Neural cell (in vitro differentiated cells): ENCODE data around the gene C1orf21. TPM values are rescaled to one million over a fixed set of nuclear protein-coding genes. Genes with fewer than 3 reads are reported as not detected.

Experiments
- H2AFZ ChIP-seq: fragments of 200-600, 300-800 bp; sonication (generic), shearing (Covaris generic); 2 replicates; pipeline ENCODE4 v1.6.0; 2014; ENCODE audit warnings: low read depth, mild to moderate bottlenecking, antibody characterized with exemption, low read length, moderate library complexity
- H3F3A ChIP-seq: fragments of 200-600 bp; shearing (Covaris generic); 2 replicates; pipeline ENCODE4 v1.6.1; 2016; ENCODE audit warnings: mild to moderate bottlenecking, moderate library complexity, mixed read lengths, antibody characterized with exemption, low read length; ENCODE audit not compliant: insufficient read depth, poor library complexity, severe bottlenecking
- H3K27ac ChIP-seq: fragments of 200-600, 300-800 bp; sonication (generic), shearing (Covaris generic); 2 replicates; pipeline ENCODE4 v1.5.1; 2014; ENCODE audit warnings: mild to moderate bottlenecking, low read length, moderate library complexity
- H3K27me3 ChIP-seq: fragments of 300-800, 200-600 bp; sonication (generic), shearing (Covaris generic); 2 replicates; pipeline ENCODE4 v1.6.0; 2014; ENCODE audit warnings: mild to moderate bottlenecking, low read depth, low read length, moderate library complexity; ENCODE audit not compliant: insufficient read depth
- H3K36me3 ChIP-seq: fragments of 300-800, 200-600 bp; sonication (generic), shearing (Covaris generic); 2 replicates; pipeline ENCODE4 v1.5.1; 2014; ENCODE audit warnings: mild to moderate bottlenecking, antibody characterized with exemption, low read length, moderate library complexity; ENCODE audit not compliant: insufficient read depth
- H3K4me2 ChIP-seq: fragments of 300-800, 200-600 bp; sonication (generic), shearing (Covaris generic); 2 replicates; pipeline ENCODE4 v1.6.0; 2014; ENCODE audit warnings: mild to moderate bottlenecking, low read length
- H3K4me3 ChIP-seq: fragments of 300-800, 200-600 bp; sonication (generic), shearing (Covaris generic); 2 replicates; pipeline ENCODE4 v1.5.1; 2014; ENCODE audit warnings: mild to moderate bottlenecking, low read length, moderate library complexity
- H3K79me2 ChIP-seq: fragments of 200-600 bp; shearing (Covaris generic); replicated peaks from 2 replicates; pipeline ENCODE4 v1.6.0; 2014; ENCODE audit warnings: mild to moderate bottlenecking, low read length, moderate library complexity; ENCODE audit not compliant: insufficient read depth
- H3K9ac ChIP-seq: fragments of 300-800, 200-600 bp; sonication (generic), shearing (Covaris generic); 2 replicates; pipeline ENCODE4 v1.6.1; 2016; ENCODE audit warnings: mild to moderate bottlenecking, low read length, mixed read lengths
- H3K9me2 ChIP-seq: fragments of 200-600 bp; shearing (Covaris generic); 2 replicates; pipeline ENCODE4 v1.6.1; 2016; ENCODE audit warnings: mild to moderate bottlenecking, low read length, mixed read lengths; ENCODE audit not compliant: insufficient read depth
- H3K9me3 ChIP-seq: fragments of 200-600, 300-800 bp; sonication (generic), shearing (Covaris generic); 2 replicates; pipeline ENCODE4 v1.6.1; 2016; ENCODE audit warnings: mild to moderate bottlenecking, mixed run types, low read length, moderate library complexity, mixed read lengths
- H4K20me1 ChIP-seq: fragments of 200-600 bp; shearing (Covaris generic); 2 replicates; pipeline ENCODE4 v1.6.1; 2016; ENCODE audit warnings: mild to moderate bottlenecking, mixed run types; ENCODE audit not compliant: insufficient read depth
- EP300 ChIP-seq: fragments of 450-650 bp; conservative IDR thresholded peaks from 2 replicates; pipeline ENCODE4 v1.6.1; 2014; ENCODE audit warnings: antibody characterized with exemption, mild to moderate bottlenecking, moderate library complexity; ENCODE audit not compliant: poor library complexity, severe bottlenecking
- EZH2 ChIP-seq: fragments of 200-600, 300-800 bp; shearing (Covaris generic), sonication (generic); IDR thresholded peaks from 2 replicates; pipeline ENCODE4 v1.6.1; 2014; ENCODE audit warnings: antibody characterized with exemption, low read length, borderline replicate concordance, mild to moderate bottlenecking; ENCODE audit not compliant: insufficient read depth, poor library complexity, severe bottlenecking
- MXI1 ChIP-seq: fragments of 450-650 bp; conservative IDR thresholded peaks from 2 replicates; pipeline ENCODE4 v1.6.1; 2014; ENCODE audit warnings: antibody characterized with exemption, mild to moderate bottlenecking; ENCODE audit not compliant: poor library complexity, severe bottlenecking
- POLR2AphosphoS5 ChIP-seq: IDR thresholded peaks from 2 replicates; pipeline ENCODE4 v1.6.1; 2012
- RAD21 ChIP-seq: fragments of 450-650 bp; conservative IDR thresholded peaks from 2 replicates; pipeline ENCODE4 v1.6.1; 2014; ENCODE audit warnings: antibody characterized with exemption, mild to moderate bottlenecking, moderate library complexity
- SMC3 ChIP-seq: fragments of 450-650 bp; conservative IDR thresholded peaks from 2 replicates; pipeline ENCODE4 v1.6.1; 2014; ENCODE audit warnings: antibody characterized with exemption, mild to moderate bottlenecking, moderate library complexity; ENCODE audit not compliant: poor library complexity
- TAF1 ChIP-seq: IDR thresholded peaks from 2 replicates; pipeline ENCODE4 v1.6.1; 2012; ENCODE audit warnings: low read depth
- polyA plus RNA-seq: library from polyadenylated mRNA; depleted of rRNA; stranded (reverse); fragments of >200 nt; gene quantifications from 2 replicates; pipeline ENCODE4 v1.2.3, GENCODE V29; 2014
- TF ChIP-seq, protein P1 (sequence below): fragments of 450-650 bp; IDR thresholded peaks from 2 replicates; pipeline ENCODE4 v1.5.1; 2014; ENCODE audit warnings: antibody characterized with exemption, mild to moderate bottlenecking, moderate library complexity; ENCODE audit not compliant: poor library complexity, severe bottlenecking
- TF ChIP-seq, protein P2 (sequence below): IDR thresholded peaks from 2 replicates; pipeline ENCODE4 v1.6.1; 2012; ENCODE audit warnings: borderline replicate concordance

The C1orf21 gene
- polyA plus RNA-seq, 1 donor from 2014 or later = 21.1 TPM

DNA sequence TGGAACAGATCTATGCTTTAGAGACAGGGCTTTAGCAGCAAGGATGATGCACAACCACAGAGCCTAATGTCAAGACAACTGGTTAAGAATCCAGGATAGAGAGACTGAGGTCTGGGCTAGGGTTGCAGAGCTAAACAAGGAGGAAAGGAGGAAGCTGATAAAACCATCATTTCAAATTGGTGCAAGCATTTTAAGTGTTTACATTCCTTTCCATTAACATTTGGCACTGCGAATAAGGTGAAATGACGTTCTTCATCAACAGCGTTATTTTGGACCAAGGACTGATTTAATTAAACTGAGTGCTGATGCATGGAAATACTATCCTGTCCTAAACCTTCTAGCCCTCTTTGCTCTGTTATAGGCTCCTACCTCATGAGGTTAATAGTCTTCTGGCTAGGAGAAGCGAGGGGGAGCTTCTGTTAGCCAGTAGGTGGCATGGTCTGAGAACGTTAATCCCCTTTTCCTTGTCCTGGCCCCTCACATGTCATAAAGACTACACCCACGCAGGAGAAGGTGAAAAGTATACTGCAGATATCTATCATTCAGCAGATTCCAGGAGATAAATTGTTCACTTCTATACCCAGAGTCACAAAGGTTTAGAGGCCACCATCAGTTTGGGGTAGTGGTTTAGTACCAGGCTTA is 7.6 kb upstream of the C1orf21 start:
- Histone ChIP-seq H3K4me3 (no peak overlapping the region), H3K27ac (no peak overlapping the region), H3K9me3 (no peaks in the 10 kb centered on the region), H3F3A (no peaks in the 10 kb centered on the region), H3K27me3 (no peaks in the 10 kb centered on the region), H3K79me2 (no peaks in the 10 kb centered on the region), H3K4me2 (no peak overlapping the region), H2AFZ (no peak overlapping the region), H4K20me1 (no peaks in the 10 kb centered on the region), H3K9me2 (no peaks in the 10 kb centered on the region), H3K36me3 (no peaks in the 10 kb centered on the region), H3K9ac (no peak overlapping the region)
- no peak for TF ChIP-seq EP300
- TF ChIP-seq TAF1 = no peak

DNA sequence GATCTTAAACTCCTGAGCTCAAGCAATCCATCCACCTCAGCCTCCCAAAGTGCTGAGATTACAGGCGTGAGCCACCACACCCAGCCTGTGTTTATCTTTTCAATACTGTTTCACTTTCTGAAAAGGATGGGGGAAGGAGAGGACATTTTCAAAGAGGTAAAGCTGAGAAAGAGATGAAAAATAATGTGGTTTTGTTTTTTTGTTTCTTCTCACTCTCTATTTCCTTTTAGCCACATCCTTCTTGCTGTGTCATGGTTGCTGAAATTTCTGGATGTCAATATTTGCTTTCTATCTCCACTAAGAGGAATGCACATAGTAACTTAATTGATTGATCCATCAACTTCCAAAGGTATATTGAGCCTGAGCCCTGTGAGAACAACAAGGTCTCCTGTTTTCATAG is 6.4 kb upstream of the C1orf21 start:
- Histone ChIP-seq H3K36me3 (no peaks in the 10 kb centered on the region), H3K4me2 (no peak overlapping the region), H3K79me2 (no peaks in the 10 kb centered on the region), H3K9me2 (no peaks in the 10 kb centered on the region), H3K9me3 (no peaks in the 10 kb centered on the region), H3K4me3 (no peak overlapping the region), H3K27me3 (no peaks in the 10 kb centered on the region), H3K9ac (no peak overlapping the region), H3F3A (peaks cover 5% of the 10 kb centered on the region), H4K20me1 (no peaks in the 10 kb centered on the region), H2AFZ (no peak overlapping the region), H3K27ac (no peak overlapping the region)
- TF ChIP-seq, protein P1, sequence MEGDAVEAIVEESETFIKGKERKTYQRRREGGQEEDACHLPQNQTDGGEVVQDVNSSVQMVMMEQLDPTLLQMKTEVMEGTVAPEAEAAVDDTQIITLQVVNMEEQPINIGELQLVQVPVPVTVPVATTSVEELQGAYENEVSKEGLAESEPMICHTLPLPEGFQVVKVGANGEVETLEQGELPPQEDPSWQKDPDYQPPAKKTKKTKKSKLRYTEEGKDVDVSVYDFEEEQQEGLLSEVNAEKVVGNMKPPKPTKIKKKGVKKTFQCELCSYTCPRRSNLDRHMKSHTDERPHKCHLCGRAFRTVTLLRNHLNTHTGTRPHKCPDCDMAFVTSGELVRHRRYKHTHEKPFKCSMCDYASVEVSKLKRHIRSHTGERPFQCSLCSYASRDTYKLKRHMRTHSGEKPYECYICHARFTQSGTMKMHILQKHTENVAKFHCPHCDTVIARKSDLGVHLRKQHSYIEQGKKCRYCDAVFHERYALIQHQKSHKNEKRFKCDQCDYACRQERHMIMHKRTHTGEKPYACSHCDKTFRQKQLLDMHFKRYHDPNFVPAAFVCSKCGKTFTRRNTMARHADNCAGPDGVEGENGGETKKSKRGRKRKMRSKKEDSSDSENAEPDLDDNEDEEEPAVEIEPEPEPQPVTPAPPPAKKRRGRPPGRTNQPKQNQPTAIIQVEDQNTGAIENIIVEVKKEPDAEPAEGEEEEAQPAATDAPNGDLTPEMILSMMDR = no peak
- TF ChIP-seq EZH2 = no peak
- no peak for TF ChIP-seq EP300
- TF ChIP-seq TAF1 = no peak
- TF ChIP-seq POLR2AphosphoS5 = no peak
- no peak for TF ChIP-seq RAD21
- TF ChIP-seq SMC3 = no peak
- no peak for TF ChIP-seq MXI1
- TF ChIP-seq, protein P2, sequence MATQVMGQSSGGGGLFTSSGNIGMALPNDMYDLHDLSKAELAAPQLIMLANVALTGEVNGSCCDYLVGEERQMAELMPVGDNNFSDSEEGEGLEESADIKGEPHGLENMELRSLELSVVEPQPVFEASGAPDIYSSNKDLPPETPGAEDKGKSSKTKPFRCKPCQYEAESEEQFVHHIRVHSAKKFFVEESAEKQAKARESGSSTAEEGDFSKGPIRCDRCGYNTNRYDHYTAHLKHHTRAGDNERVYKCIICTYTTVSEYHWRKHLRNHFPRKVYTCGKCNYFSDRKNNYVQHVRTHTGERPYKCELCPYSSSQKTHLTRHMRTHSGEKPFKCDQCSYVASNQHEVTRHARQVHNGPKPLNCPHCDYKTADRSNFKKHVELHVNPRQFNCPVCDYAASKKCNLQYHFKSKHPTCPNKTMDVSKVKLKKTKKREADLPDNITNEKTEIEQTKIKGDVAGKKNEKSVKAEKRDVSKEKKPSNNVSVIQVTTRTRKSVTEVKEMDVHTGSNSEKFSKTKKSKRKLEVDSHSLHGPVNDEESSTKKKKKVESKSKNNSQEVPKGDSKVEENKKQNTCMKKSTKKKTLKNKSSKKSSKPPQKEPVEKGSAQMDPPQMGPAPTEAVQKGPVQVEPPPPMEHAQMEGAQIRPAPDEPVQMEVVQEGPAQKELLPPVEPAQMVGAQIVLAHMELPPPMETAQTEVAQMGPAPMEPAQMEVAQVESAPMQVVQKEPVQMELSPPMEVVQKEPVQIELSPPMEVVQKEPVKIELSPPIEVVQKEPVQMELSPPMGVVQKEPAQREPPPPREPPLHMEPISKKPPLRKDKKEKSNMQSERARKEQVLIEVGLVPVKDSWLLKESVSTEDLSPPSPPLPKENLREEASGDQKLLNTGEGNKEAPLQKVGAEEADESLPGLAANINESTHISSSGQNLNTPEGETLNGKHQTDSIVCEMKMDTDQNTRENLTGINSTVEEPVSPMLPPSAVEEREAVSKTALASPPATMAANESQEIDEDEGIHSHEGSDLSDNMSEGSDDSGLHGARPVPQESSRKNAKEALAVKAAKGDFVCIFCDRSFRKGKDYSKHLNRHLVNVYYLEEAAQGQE = no peak
